Measurements from ENCODE around the gene RFXANK.

Gene RFXANK

DNA sequence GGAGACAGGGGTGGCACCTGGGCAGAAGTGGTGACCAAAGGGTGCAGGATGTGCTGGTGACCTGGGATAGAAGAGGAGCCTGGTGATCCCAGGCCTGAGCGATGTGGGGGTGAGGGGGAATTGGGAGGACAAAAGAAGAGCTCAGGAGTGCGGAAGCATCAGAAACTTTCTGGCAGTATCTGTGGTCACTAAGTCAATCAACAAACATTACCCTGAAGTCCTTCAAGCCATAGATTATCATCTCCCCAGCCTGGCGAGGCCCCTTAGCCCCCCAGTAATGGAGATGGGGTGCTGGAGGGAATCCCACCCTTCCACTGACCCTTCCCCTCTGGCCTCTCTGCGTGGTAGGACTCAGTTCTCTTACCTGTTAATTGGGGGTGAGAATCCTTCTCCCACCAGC lies 32.5 kb upstream of the RFXANK start:
- no peak overlapping the region for H3K4me3 ChIP-seq (ENCODE audit: low read depth, low read length)
- TF ChIP-seq, protein P1, sequence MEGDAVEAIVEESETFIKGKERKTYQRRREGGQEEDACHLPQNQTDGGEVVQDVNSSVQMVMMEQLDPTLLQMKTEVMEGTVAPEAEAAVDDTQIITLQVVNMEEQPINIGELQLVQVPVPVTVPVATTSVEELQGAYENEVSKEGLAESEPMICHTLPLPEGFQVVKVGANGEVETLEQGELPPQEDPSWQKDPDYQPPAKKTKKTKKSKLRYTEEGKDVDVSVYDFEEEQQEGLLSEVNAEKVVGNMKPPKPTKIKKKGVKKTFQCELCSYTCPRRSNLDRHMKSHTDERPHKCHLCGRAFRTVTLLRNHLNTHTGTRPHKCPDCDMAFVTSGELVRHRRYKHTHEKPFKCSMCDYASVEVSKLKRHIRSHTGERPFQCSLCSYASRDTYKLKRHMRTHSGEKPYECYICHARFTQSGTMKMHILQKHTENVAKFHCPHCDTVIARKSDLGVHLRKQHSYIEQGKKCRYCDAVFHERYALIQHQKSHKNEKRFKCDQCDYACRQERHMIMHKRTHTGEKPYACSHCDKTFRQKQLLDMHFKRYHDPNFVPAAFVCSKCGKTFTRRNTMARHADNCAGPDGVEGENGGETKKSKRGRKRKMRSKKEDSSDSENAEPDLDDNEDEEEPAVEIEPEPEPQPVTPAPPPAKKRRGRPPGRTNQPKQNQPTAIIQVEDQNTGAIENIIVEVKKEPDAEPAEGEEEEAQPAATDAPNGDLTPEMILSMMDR (IDR thresholded peaks at IDR 0.05; ENCODE audit: low read depth, low read length, missing control alignments): no peak
- no peak for DNase-seq (ENCODE audit: low read depth)

DNA sequence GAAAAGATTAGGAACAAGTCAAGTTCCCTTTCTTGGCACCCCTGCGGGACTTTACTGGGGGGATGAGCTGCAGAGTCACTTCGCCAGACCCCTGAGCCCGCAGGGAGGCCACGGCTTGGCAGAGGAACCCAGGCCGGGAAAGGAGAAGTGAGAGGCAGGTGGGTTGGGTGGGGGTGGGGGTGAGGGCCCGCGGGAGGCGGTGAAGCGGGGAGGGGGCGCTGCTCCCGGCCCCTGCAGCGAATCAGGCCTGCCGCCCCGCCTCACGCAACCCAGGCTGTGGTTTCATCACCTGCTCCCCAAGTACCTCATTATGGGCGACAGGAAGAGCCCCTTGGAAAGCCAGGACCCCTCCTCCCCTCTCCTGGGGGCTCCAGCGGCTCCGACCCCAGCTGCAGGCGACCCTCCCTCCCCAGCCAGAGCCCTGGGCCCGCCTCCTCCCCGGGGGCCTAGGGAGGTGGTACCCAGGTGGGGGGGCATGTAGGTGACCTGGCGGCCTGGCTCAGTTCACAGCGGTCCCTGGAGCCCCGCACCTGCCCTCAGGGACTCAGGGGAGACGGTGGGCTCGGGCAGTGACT lies 31.5 kb upstream of the RFXANK start:
- DNase-seq (ENCODE audit: low read depth): no peak
- H3K4me3 ChIP-seq (ENCODE audit: low read depth, low read length): peak overlapping the region; percentile 30
- TF ChIP-seq, protein P1 (IDR thresholded peaks at IDR 0.05; ENCODE audit: low read depth, low read length, missing control alignments): no peak

GRCh38 chr19:19162495-19162894 lies 29.6 kb upstream of the RFXANK start:
- TF ChIP-seq, protein P1 (IDR thresholded peaks at IDR 0.05; ENCODE audit: low read depth, low read length, missing control alignments): no peak
- DNase-seq (ENCODE audit: low read depth): no peak
- no peak overlapping the region for H3K4me3 ChIP-seq (ENCODE audit: low read depth, low read length)

GRCh38 chr19:19165396-19165795 lies 26.7 kb upstream of the RFXANK start:
- TF ChIP-seq, protein P1 (IDR thresholded peaks at IDR 0.05; ENCODE audit: low read depth, low read length, missing control alignments): no peak
- DNase-seq (ENCODE audit: low read depth): no peak
- no peak overlapping the region for H3K4me3 ChIP-seq (ENCODE audit: low read depth, low read length)

GRCh38 chr19:19167612-19168011 lies 24.4 kb upstream of the RFXANK start:
- DNase-seq (ENCODE audit: low read depth): no peak
- TF ChIP-seq, protein P1 (IDR thresholded peaks at IDR 0.05; ENCODE audit: low read depth, low read length, missing control alignments): no peak
- H3K4me3 ChIP-seq (ENCODE audit: low read depth, low read length): peak overlapping the region; percentile 57

DNA sequence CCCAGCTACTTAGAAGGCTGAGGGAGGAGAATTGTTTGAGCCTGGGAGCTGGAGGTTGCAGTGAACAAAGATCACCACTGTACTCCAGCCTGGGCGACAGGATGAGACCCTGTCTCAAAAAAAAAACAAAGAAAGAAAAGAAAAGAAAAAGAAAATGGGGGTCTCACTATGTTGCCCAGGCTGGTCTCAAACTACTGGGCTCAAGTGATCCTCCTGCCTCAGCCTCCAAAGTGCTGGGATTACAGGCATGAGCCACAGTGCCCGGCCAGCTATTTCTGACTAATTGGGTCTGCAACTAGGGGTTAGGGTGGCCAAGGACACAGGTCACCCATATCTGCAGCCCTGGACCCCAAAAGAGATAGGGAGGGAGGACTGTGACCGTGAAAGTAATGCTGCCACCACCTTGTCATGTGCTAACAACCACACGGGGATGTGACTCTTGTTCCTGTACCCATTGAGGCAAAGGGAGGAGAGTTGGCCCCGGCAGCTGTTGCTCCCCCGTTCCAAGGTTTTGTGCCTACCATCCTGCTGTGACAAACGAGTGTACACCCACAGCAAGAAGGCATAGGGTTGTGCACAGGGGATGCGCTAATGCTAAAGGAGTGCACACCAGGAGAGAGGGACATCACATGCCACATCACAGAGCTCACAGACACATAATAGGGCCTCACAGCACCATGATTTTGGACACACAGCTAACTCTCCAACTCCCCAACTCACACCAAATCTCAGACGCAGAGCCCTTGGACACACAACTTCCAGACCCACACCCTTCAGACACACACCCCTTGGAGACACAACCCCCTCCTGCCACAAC lies 22.6 kb upstream of the RFXANK start:
- no peak for DNase-seq (ENCODE audit: low read depth)

More for the DNA sequence above, 22.6 kb upstream of the RFXANK start:
- TF ChIP-seq, protein P1 (IDR thresholded peaks at IDR 0.05; ENCODE audit: low read depth, low read length, missing control alignments): no peak
- H3K4me3 ChIP-seq (ENCODE audit: low read depth, low read length): peak overlapping the region; percentile 57

Data from GM12864 (cell line).